Measurements from ENCODE around the gene NCOR1.

Gene NCOR1

GRCh38 chr17:16046966-16047365 lies 168.4 kb downstream of the NCOR1 start:
- POLR2A ChIA-PET, result interaction anchor here (1.3 kb wide), 1 partner anchor 48 kb away, joined by 3 read pairs; the partner anchor contains the start of genes TTC19 and ZSWIM7
- DNase-seq (ENCODE audit: extremely low spot score), result no peak
- no peak for TF ChIP-seq LEF1 (IDR thresholded peaks at IDR 0.05; ENCODE audit: borderline replicate concordance)
- TF ChIP-seq FOXK2 (IDR thresholded peaks at IDR 0.05), result no peak
- no peak for TF ChIP-seq HDGF (IDR thresholded peaks at IDR 0.05; ENCODE audit: borderline replicate concordance)
- TF ChIP-seq, protein P1, sequence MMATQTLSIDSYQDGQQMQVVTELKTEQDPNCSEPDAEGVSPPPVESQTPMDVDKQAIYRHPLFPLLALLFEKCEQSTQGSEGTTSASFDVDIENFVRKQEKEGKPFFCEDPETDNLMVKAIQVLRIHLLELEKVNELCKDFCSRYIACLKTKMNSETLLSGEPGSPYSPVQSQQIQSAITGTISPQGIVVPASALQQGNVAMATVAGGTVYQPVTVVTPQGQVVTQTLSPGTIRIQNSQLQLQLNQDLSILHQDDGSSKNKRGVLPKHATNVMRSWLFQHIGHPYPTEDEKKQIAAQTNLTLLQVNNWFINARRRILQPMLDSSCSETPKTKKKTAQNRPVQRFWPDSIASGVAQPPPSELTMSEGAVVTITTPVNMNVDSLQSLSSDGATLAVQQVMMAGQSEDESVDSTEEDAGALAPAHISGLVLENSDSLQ (IDR thresholded peaks at IDR 0.05), result no peak
- TF ChIP-seq L3MBTL2 (conservative IDR thresholded peaks at IDR 0.05), result no peak
- no peak for TF ChIP-seq ZNF384 (IDR thresholded peaks at IDR 0.05)
- TF ChIP-seq BHLHE40 (IDR thresholded peaks at IDR 0.05; ENCODE audit: borderline replicate concordance), result no peak
- TF ChIP-seq ARNT (IDR thresholded peaks at IDR 0.05), result no peak
- TF ChIP-seq SUZ12 (IDR thresholded peaks at IDR 0.05), result no peak
- no peak for TF ChIP-seq NFRKB (IDR thresholded peaks at IDR 0.05)
- no peak for TF ChIP-seq TARDBP (IDR thresholded peaks at IDR 0.05)
- TF ChIP-seq ELF4 (IDR thresholded peaks at IDR 0.05), result no peak
- no peak for TF ChIP-seq FOXM1 (IDR thresholded peaks at IDR 0.05; ENCODE audit: borderline replicate concordance)
- TF ChIP-seq CTBP1 (IDR thresholded peaks at IDR 0.05; ENCODE audit: borderline replicate concordance), result no peak
- no peak for TF ChIP-seq FOXA1 (IDR thresholded peaks at IDR 0.05)
- no peak for TF ChIP-seq SP1 (IDR thresholded peaks at IDR 0.05)
- CTCF ChIA-PET, result interaction anchor here (0.6 kb wide), 1 partner anchor 26 kb away, joined by 3 read pairs; no protein-coding TSS in a partner anchor

DNA sequence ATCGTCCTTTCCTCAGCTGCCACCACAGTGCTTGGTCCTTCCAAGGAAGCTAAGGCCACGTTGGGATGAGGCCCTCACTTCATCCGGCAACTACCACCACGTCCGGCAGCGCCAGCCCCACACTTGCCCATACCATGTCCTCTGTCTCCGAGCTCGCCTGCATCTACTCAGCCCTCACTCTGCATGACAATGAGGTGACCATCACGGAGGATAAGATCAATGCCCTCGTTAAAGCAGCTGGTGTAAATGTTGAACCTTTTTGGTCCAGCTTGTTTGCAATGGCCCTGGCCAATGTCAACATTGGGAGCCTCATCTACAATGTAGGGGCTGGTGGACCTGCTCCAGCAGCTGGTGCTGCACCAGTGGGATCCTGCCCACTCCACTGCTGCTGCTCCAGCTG lies 170.8 kb downstream of the NCOR1 start:
- TF ChIP-seq, protein P1 (IDR thresholded peaks at IDR 0.05), result no peak
- TF ChIP-seq ELF4 (IDR thresholded peaks at IDR 0.05), result no peak
- no peak for TF ChIP-seq LEF1 (IDR thresholded peaks at IDR 0.05; ENCODE audit: borderline replicate concordance)
- DNase-seq (ENCODE audit: extremely low spot score), result no peak
- ChIA-PET POLR2A (interaction anchor here (1.5 kb wide), 1 partner anchor 18 kb away, joined by 3 read pairs; no protein-coding TSS in a partner anchor), CTCF (interaction anchor here (0.7 kb wide), 1 partner anchor 15 kb away, joined by 3 read pairs; no protein-coding TSS in a partner anchor)

GRCh38 chr17:16040710-16041251 lies 174.6 kb downstream of the NCOR1 start:
- CTCF ChIA-PET, result no interaction called here
- TF ChIP-seq CTBP1 (IDR thresholded peaks at IDR 0.05; ENCODE audit: borderline replicate concordance) (no peak), NFRKB (IDR thresholded peaks at IDR 0.05) (no peak), ELF4 (IDR thresholded peaks at IDR 0.05) (no peak), FOXK2 (IDR thresholded peaks at IDR 0.05) (no peak), FOXM1 (IDR thresholded peaks at IDR 0.05; ENCODE audit: borderline replicate concordance) (no peak), BHLHE40 (IDR thresholded peaks at IDR 0.05; ENCODE audit: borderline replicate concordance) (no peak), FOXA1 (IDR thresholded peaks at IDR 0.05) (no peak), ARNT (IDR thresholded peaks at IDR 0.05) (no peak), TARDBP (IDR thresholded peaks at IDR 0.05) (no peak), HDGF (IDR thresholded peaks at IDR 0.05; ENCODE audit: borderline replicate concordance) (no peak), SUZ12 (IDR thresholded peaks at IDR 0.05) (no peak)
- TF ChIP-seq, protein P1 (IDR thresholded peaks at IDR 0.05), result no peak
- POLR2A ChIA-PET, result no interaction called here
- DNase-seq (ENCODE audit: extremely low spot score), result no peak

DNA sequence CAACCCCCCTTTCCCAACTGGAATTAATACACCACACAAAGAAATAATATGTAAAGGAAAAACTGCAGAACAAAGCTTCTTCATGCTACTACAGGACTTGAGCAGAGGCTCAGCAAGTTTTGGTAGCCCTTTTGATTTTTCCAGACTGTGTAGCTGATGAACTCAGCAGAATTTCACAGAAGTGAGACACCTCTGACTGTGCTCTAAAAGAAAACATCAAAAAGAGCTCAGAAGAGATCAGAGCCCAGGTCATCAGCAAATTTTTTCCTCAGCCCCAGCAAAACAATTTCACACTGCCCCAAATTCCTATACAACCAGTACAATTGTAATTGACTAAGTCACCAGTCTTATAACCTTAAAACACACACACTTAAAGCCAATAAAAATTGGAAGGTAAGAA lies 177.7 kb downstream of the NCOR1 start:
- ChIA-PET POLR2A (no interaction called here), CTCF (no interaction called here)
- DNase-seq (ENCODE audit: extremely low spot score), result no peak
- no peak for TF ChIP-seq FOXK2 (IDR thresholded peaks at IDR 0.05)
- TF ChIP-seq LEF1 (IDR thresholded peaks at IDR 0.05; ENCODE audit: borderline replicate concordance), result no peak
- TF ChIP-seq ARNT (IDR thresholded peaks at IDR 0.05), result no peak
- TF ChIP-seq TARDBP (IDR thresholded peaks at IDR 0.05), result no peak
- no peak for TF ChIP-seq ELF4 (IDR thresholded peaks at IDR 0.05)
- TF ChIP-seq, protein P1 (IDR thresholded peaks at IDR 0.05), result no peak
- TF ChIP-seq NFRKB (IDR thresholded peaks at IDR 0.05), result no peak
- TF ChIP-seq CTBP1 (IDR thresholded peaks at IDR 0.05; ENCODE audit: borderline replicate concordance), result no peak
- TF ChIP-seq HDGF (IDR thresholded peaks at IDR 0.05; ENCODE audit: borderline replicate concordance), result no peak
- no peak for TF ChIP-seq FOXA1 (IDR thresholded peaks at IDR 0.05)
- TF ChIP-seq SUZ12 (IDR thresholded peaks at IDR 0.05), result no peak
- no peak for TF ChIP-seq L3MBTL2 (conservative IDR thresholded peaks at IDR 0.05)
- no peak for TF ChIP-seq FOXM1 (IDR thresholded peaks at IDR 0.05; ENCODE audit: borderline replicate concordance)
- no peak for TF ChIP-seq ZNF384 (IDR thresholded peaks at IDR 0.05)
- no peak for TF ChIP-seq BHLHE40 (IDR thresholded peaks at IDR 0.05; ENCODE audit: borderline replicate concordance)
- TF ChIP-seq SP1 (IDR thresholded peaks at IDR 0.05), result no peak

- DNase-seq (ENCODE audit: extremely low spot score), result no peak
- CTCF ChIA-PET, result no interaction called here
- POLR2A ChIA-PET, result no interaction called here
- no peak for TF ChIP-seq ELF4 (IDR thresholded peaks at IDR 0.05)
- TF ChIP-seq ARNT (IDR thresholded peaks at IDR 0.05), result no peak
- no peak for TF ChIP-seq NFRKB (IDR thresholded peaks at IDR 0.05)
- no peak for TF ChIP-seq BHLHE40 (IDR thresholded peaks at IDR 0.05; ENCODE audit: borderline replicate concordance)
- no peak for TF ChIP-seq CTBP1 (IDR thresholded peaks at IDR 0.05; ENCODE audit: borderline replicate concordance)
- TF ChIP-seq, protein P1 (IDR thresholded peaks at IDR 0.05), result no peak
- TF ChIP-seq SUZ12 (IDR thresholded peaks at IDR 0.05), result no peak
- no peak for TF ChIP-seq LEF1 (IDR thresholded peaks at IDR 0.05; ENCODE audit: borderline replicate concordance)
- TF ChIP-seq FOXA1 (IDR thresholded peaks at IDR 0.05), result no peak
- no peak for TF ChIP-seq FOXK2 (IDR thresholded peaks at IDR 0.05)
- TF ChIP-seq L3MBTL2 (conservative IDR thresholded peaks at IDR 0.05), result no peak
- no peak for TF ChIP-seq FOXM1 (IDR thresholded peaks at IDR 0.05; ENCODE audit: borderline replicate concordance)
- no peak for TF ChIP-seq TARDBP (IDR thresholded peaks at IDR 0.05)
- no peak for TF ChIP-seq SP1 (IDR thresholded peaks at IDR 0.05)
These were observed 179.1 kb downstream of the NCOR1 start for GRCh38 chr17:16036261-16036660.
